Left ventricle myocardium inferior (tissue), 1 donor: ENCODE measurements around the gene LUC7L3. TPM values are rescaled to one million over a fixed set of nuclear protein-coding genes. Genes with fewer than 3 reads are reported as not detected.

Experiments
- DNase-seq: peaks from one replicate; pipeline ENCODE4 v3.0.0-alpha.2; 2020
- H3K27ac ChIP-seq: fragments of 200-600 bp; replicated peaks from 2 replicates; pipeline ENCODE4 v1.8.0; 2021
- H3K27me3 ChIP-seq: fragments of 200-600 bp; 2 replicates; pipeline ENCODE4 v1.8.0; 2021; ENCODE audit warnings: low read depth
- H3K36me3 ChIP-seq: fragments of 200-600 bp; 2 replicates; pipeline ENCODE4 v1.8.0; 2021
- H3K4me1 ChIP-seq: fragments of 200-600 bp; 2 replicates; pipeline ENCODE4 v1.8.0; 2021
- H3K4me3 ChIP-seq: fragments of 200-600 bp; 2 replicates; pipeline ENCODE4 v1.8.0; 2021; ENCODE audit warnings: mild to moderate bottlenecking, moderate library complexity
- H3K9me3 ChIP-seq: fragments of 200-600 bp; replicated peaks from 2 replicates; pipeline ENCODE4 v1.8.0; 2021
- CTCF ChIP-seq: fragments of 200-600 bp; IDR thresholded peaks from 2 replicates; pipeline ENCODE4 v1.8.0; 2021; ENCODE audit warnings: antibody characterized with exemption, mild to moderate bottlenecking, borderline replicate concordance
- intact Hi-C: fragments of 100-400 bp; cut with micrococcal nuclease; formaldehyde crosslinking; loops from one replicate; pipeline ENCODE4 v1.11.0; 2022
- total RNA-seq: library from RNA; stranded (reverse); fragmentation: NEBNext Ultra II Directional; extraction: Animal tissue kit (Norgen Biotek cat#: 25700); gene quantifications from one replicate; pipeline ENCODE4 v1.2.1, GENCODE V29; 2021
- donor health status: DM: no; HTN: yes; CAD: no; lungs with severe emphysema.

LUC7L3 gene
- total RNA-seq, 1 donor from 2014 or later, result 64.4 TPM

GRCh38 chr17:50787106-50787505 lies 67.7 kb downstream of the LUC7L3 start:
- no peak for DNase-seq
- intact Hi-C loops, result loop anchor here (10.0 kb wide), 1 partner anchor 168 kb away; no protein-coding TSS in a partner anchor
- Histone ChIP-seq H3K4me3 (no peak overlapping the region), H3K27ac (no peak overlapping the region), H3K4me1 (peaks cover 12% of the 10 kb centered on the region), H3K36me3 (no peaks in the 10 kb centered on the region), H3K27me3 (no peaks in the 10 kb centered on the region), H3K9me3 (no peaks in the 10 kb centered on the region)
- TF ChIP-seq CTCF, result no peak

DNA sequence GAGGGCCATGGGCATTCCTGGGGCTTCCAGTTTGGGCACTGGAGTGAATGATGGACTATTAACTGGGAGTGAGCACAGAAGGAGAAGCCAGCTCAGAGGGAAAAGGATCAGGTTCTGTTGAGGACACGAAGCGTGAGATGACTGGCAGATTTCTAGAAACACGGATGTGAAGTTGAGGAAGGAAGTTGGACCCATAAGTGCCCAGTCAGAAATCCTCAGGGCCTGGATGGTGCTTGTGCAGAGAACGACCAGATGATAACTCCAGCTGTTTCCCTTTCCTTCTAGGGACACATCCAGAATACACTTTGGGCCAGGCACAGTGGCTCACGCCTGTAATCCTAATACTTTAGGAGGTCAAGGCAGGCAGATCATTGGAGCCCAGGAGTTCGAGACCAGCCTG lies 71.2 kb downstream of the LUC7L3 start:
- Histone ChIP-seq H3K27me3 (no peaks in the 10 kb centered on the region), H3K27ac (no peak overlapping the region), H3K36me3 (no peaks in the 10 kb centered on the region), H3K4me3 (no peak overlapping the region), H3K9me3 (no peaks in the 10 kb centered on the region), H3K4me1 (peaks cover 6% of the 10 kb centered on the region)
- intact Hi-C loops, result no loop called here
- no peak for TF ChIP-seq CTCF
- DNase-seq, result no peak

DNA sequence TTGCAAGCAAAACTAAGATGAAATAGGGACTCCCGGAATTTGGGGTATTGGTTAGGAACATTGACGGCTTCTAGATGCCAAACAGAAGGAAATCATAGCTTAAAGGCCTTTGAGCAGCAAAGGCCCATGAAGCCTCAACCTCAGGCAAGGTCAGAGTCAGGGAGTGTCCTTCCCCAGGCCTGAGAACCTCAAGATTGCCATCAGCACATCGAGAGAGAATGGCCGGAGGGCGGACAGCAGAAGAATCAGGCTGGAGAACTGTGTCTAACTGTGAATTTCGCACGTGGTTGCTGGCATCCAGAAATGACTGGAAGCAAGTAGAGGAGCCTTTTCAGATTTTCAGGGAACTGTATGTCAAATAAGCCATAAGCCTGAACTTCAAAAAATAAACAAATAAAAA lies 72.7 kb downstream of the LUC7L3 start:
- no peaks in the 10 kb centered on the region for H3K9me3 ChIP-seq
- no peak overlapping the region for H3K4me3 ChIP-seq
- intact Hi-C loops, result no loop called here

GRCh38 chr17:50793007-50793406 lies 73.6 kb downstream of the LUC7L3 start:
- H3K9me3 ChIP-seq, result no peaks in the 10 kb centered on the region
- intact Hi-C loops, result no loop called here
- DNase-seq, result no peak
- no peak overlapping the region for H3K27ac ChIP-seq
- no peaks in the 10 kb centered on the region for H3K36me3 ChIP-seq
- H3K4me1 ChIP-seq, result no peaks in the 10 kb centered on the region
- no peak overlapping the region for H3K4me3 ChIP-seq
- no peak for TF ChIP-seq CTCF
- no peaks in the 10 kb centered on the region for H3K27me3 ChIP-seq

More for the DNA sequence above, 72.7 kb downstream of the LUC7L3 start:
- Histone ChIP-seq H3K4me1 (no peaks in the 10 kb centered on the region), H3K27ac (no peak overlapping the region), H3K27me3 (no peaks in the 10 kb centered on the region), H3K36me3 (no peaks in the 10 kb centered on the region)
- DNase-seq, result no peak
- no peak for TF ChIP-seq CTCF

DNA sequence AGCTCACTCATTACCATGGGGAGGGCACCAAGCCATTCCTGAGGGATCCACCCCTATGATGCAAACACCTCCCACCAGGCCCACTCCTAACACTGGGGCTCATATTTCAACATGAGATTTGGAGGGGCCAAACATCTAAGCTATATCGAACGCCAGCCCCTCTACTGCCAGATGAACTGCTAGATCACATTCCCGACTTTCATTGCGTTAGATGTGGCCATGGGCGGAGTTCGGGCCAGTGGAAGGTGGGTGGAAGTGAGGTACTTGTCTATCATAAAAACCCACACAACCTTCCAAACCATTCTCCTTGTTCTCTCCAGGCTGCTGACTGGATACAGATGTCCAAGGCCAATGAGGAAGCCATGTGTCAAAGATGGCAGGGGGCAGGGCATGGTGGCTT lies 75.0 kb downstream of the LUC7L3 start:
- no peak for DNase-seq
- no peak overlapping the region for H3K27ac ChIP-seq
- no peaks in the 10 kb centered on the region for H3K4me1 ChIP-seq
- no peaks in the 10 kb centered on the region for H3K36me3 ChIP-seq
- H3K4me3 ChIP-seq, result no peak overlapping the region
- no peaks in the 10 kb centered on the region for H3K27me3 ChIP-seq
- TF ChIP-seq CTCF, result no peak
- intact Hi-C loops, result no loop called here
- no peaks in the 10 kb centered on the region for H3K9me3 ChIP-seq
